Measurements from ENCODE around the gene PLCB1.

Gene PLCB1

GRCh38 chr20:8215361-8215781 lies 83.3 kb downstream of the PLCB1 start:
- no peak for DNase-seq

- DNase-seq = no peak
These were observed 84.5 kb downstream of the PLCB1 start for GRCh38 chr20:8216375-8217200.

GRCh38 chr20:8218861-8219260 lies 86.8 kb downstream of the PLCB1 start:
- DNase-seq = no peak

GRCh38 chr20:8219403-8219802 lies 87.3 kb downstream of the PLCB1 start:
- no peak for DNase-seq

- no peak for DNase-seq
These were observed 88.7 kb downstream of the PLCB1 start for GRCh38 chr20:8220716-8221115.

GRCh38 chr20:8221887-8222419 lies 89.9 kb downstream of the PLCB1 start:
- DNase-seq = no peak

GRCh38 chr20:8223091-8223870 lies 91.2 kb downstream of the PLCB1 start:
- no peak for DNase-seq

GRCh38 chr20:8225658-8226057 lies 93.6 kb downstream of the PLCB1 start:
- DNase-seq = no peak

GRCh38 chr20:8226106-8226505 lies 94.0 kb downstream of the PLCB1 start:
- no peak for DNase-seq

GRCh38 chr20:8227293-8227692 lies 95.2 kb downstream of the PLCB1 start:
- no peak for DNase-seq

GRCh38 chr20:8228315-8228714 lies 96.2 kb downstream of the PLCB1 start:
- DNase-seq = no peak

- no peak for DNase-seq
These were observed 97.0 kb downstream of the PLCB1 start for GRCh38 chr20:8229090-8229489.

- no peak for DNase-seq
These were observed 99.0 kb downstream of the PLCB1 start for GRCh38 chr20:8231038-8231437.

- DNase-seq = no peak
These were observed 100.3 kb downstream of the PLCB1 start for GRCh38 chr20:8232332-8232731.

GRCh38 chr20:8234580-8234979 lies 102.5 kb downstream of the PLCB1 start:
- no peak for DNase-seq

- DNase-seq = no peak
These were observed 110.0 kb downstream of the PLCB1 start for GRCh38 chr20:8242066-8242465.

GRCh38 chr20:8242827-8243724 lies 111.0 kb downstream of the PLCB1 start:
- no peak for DNase-seq

- no peak for DNase-seq
These were observed 112.6 kb downstream of the PLCB1 start for GRCh38 chr20:8244637-8245036.

GRCh38 chr20:8246153-8246552 lies 114.1 kb downstream of the PLCB1 start:
- DNase-seq = no peak

GRCh38 chr20:8246716-8247115 lies 114.7 kb downstream of the PLCB1 start:
- no peak for DNase-seq

GRCh38 chr20:8248051-8248450 lies 116.0 kb downstream of the PLCB1 start:
- no peak for DNase-seq

GRCh38 chr20:8249634-8250033 lies 117.6 kb downstream of the PLCB1 start:
- no peak for DNase-seq

Measured in activated CD4-positive, alpha-beta T cell treated with anti-CD3 and anti-CD28 coated beads for 1 hour (primary cell).